Liver (tissue), 9 donors: Measurements from ENCODE around the gene USO1. TPM values are rescaled to one million over a fixed set of nuclear protein-coding genes. Genes with fewer than 3 reads are reported as not detected.

Experiments used
- DNase-seq: peaks from one replicate; pipeline ENCODE4 v3.0.0-alpha.2; 2017; ENCODE audit warnings: low spot score
- H3K27ac ChIP-seq, 2 donors: one replicate each; pipeline ENCODE4 v1.7.0; 2013; ENCODE audit warnings: inconsistent platforms in 2 of 2, low read length in 2 of 2, control low read depth in 1 of 2, low read depth in 1 of 2, mild to moderate bottlenecking in 1 of 2
- H3K27me3 ChIP-seq, 4 donors: one replicate each; pipeline versions ENCODE4 v1.6.1 to v1.7.0; 2013; ENCODE audit warnings: low read length in 3 of 4, inconsistent platforms in 1 of 4, mild to moderate bottlenecking in 1 of 4, moderate library complexity in 1 of 4; ENCODE audit not compliant: control insufficient read depth in 4 of 4, insufficient read depth in 4 of 4
- H3K36me3 ChIP-seq, 4 donors: one replicate each; pipeline versions ENCODE4 v1.6.1 to v1.7.0; 2013; ENCODE audit warnings: low read length in 3 of 4, mild to moderate bottlenecking in 3 of 4, low read depth in 1 of 4, moderate library complexity in 1 of 4; ENCODE audit not compliant: control insufficient read depth in 4 of 4, insufficient read depth in 3 of 4
- H3K4me1 ChIP-seq, 4 donors: one replicate each; pipeline versions ENCODE4 v1.6.1 to v1.7.0; 2013; ENCODE audit warnings: low read length in 3 of 4, mild to moderate bottlenecking in 3 of 4, moderate library complexity in 1 of 4; ENCODE audit not compliant: control insufficient read depth in 4 of 4, insufficient read depth in 4 of 4
- H3K4me3 ChIP-seq, 3 donors: one replicate each; pipeline versions ENCODE4 v1.6.1 to v1.7.0; 2013; ENCODE audit warnings: low read length in 3 of 3, control low read depth in 1 of 3, low read depth in 1 of 3, mild to moderate bottlenecking in 1 of 3
- H3K9ac ChIP-seq, 2 donors: one replicate each; pipeline ENCODE4 v1.7.0; 2013; ENCODE audit warnings: low read length in 2 of 2, mild to moderate bottlenecking in 2 of 2, moderate library complexity in 2 of 2, control low read depth in 1 of 2, low read depth in 1 of 2
- H3K9me3 ChIP-seq, 4 donors: one replicate each; pipeline versions ENCODE4 v1.6.1 to v1.7.0; 2013; ENCODE audit warnings: low read length in 3 of 4; ENCODE audit not compliant: control insufficient read depth in 4 of 4
- EGR1 ChIP-seq, 2 donors: IDR thresholded peaks; 2 replicates each; pipeline ENCODE4 v1.6.1; 2016 to 2018; ENCODE audit warnings: antibody characterized with exemption in 2 of 2, low read depth in 2 of 2
- HNF4A ChIP-seq, 2 donors: conservative IDR thresholded peaks; 2 replicates each; pipeline ENCODE4 v1.6.1; 2016; ENCODE audit warnings: antibody characterized with exemption in 2 of 2, mild to moderate bottlenecking in 2 of 2
- HNF4G ChIP-seq: IDR thresholded peaks from 2 replicates; pipeline ENCODE4 v1.6.1; 2016; ENCODE audit warnings: antibody characterized with exemption
- JUND ChIP-seq, 2 donors: IDR thresholded peaks; 2 replicates each; pipeline ENCODE4 v1.6.1; 2016; ENCODE audit warnings: antibody characterized with exemption in 2 of 2
- MAX ChIP-seq: IDR thresholded peaks from 2 replicates; pipeline ENCODE4 v1.6.1; 2016; ENCODE audit warnings: antibody characterized with exemption
- NR2F2 ChIP-seq: IDR thresholded peaks from 2 replicates; pipeline ENCODE4 v1.6.1; 2016; ENCODE audit warnings: antibody characterized with exemption
- RXRA ChIP-seq, 2 donors: IDR thresholded peaks; 2 replicates each; pipeline ENCODE4 v1.6.1; 2017 to 2018; ENCODE audit warnings: antibody characterized with exemption in 2 of 2, mild to moderate bottlenecking in 1 of 2
- SP1 ChIP-seq: IDR thresholded peaks from 2 replicates; pipeline ENCODE4 v1.6.1; 2018; ENCODE audit warnings: antibody characterized with exemption, mild to moderate bottlenecking
- YY1 ChIP-seq: IDR thresholded peaks from 2 replicates; pipeline ENCODE4 v1.6.1; 2016; ENCODE audit warnings: antibody characterized with exemption, mild to moderate bottlenecking
- ZBTB33 ChIP-seq: IDR thresholded peaks from 2 replicates; pipeline ENCODE4 v1.6.1; 2016; ENCODE audit warnings: antibody characterized with exemption
- WGBS: extraction: QIAGEN DNeasy Blood & Tissue Kit; methylation state at CpG from one replicate; pipeline ENCODE4 v1.1.7; 2013; 5-methylcytosine and 5-hydroxymethylcytosine counted together
- polyA plus RNA-seq, 2 donors: library from polyadenylated mRNA; stranded (reverse) in 1 of 2; unstranded in 1 of 2; fragments of 200-250 nt in 1 of 2; fragments of >200 nt in 1 of 2; fragmentation: Nextera tagmentation in 1 of 2; extraction: Ambion mirVana in 1 of 2; gene quantifications; one replicate each; pipeline versions ENCODE4 v1.2.1 to v1.2.3, GENCODE V29; 2013 to 2015
- total RNA-seq, 2 donors: library from RNA; depleted of rRNA; stranded (reverse); fragments of >200 nt; gene quantifications; one replicate each; pipeline ENCODE4 v1.2.3, GENCODE V29; 2014
- TF ChIP-seq, protein P1 (sequence below): fragments of 150-350 bp; IDR thresholded peaks from 2 replicates; pipeline ENCODE4 v1.5.1; 2017; ENCODE audit warnings: improper control_type of control experiment, low read depth, low read length; ENCODE audit not compliant: missing input control
- TF ChIP-seq, protein P2 (sequence below): IDR thresholded peaks from 2 replicates; pipeline ENCODE4 v1.6.1; 2016; ENCODE audit warnings: antibody characterized with exemption, mild to moderate bottlenecking
- donor health status: healthy.
- donor health status: healthy.
- donor health status: healthy.
- donor health status: healthy.
- donor health status: healthy.

USO1 gene
- total and polyA plus RNA-seq, 4 donors: 18.4 to 77.0 (median 39.5) TPM

GRCh38 chr4:75729836-75730235 lies 5.5 kb downstream of the USO1 start:
- Histone ChIP-seq H3K4me3 (no peak overlapping the region), H3K36me3 (no peaks in the 10 kb centered on the region), H3K9me3 (no peaks in the 10 kb centered on the region), H3K27me3 (no peaks in the 10 kb centered on the region), H3K27ac (no peak overlapping the region), H3K4me1 (peaks cover 5 to 18% (median 7%) of the 10 kb centered on the region in 4 donors), H3K9ac (no peak overlapping the region)
- DNase-seq: no peak
- 58% methylated on average over 3 of the region's 3 CpGs for WGBS
- TF ChIP-seq NR2F2: no peak
- TF ChIP-seq RXRA (IDR thresholded peaks at IDR 0.05): no peak
- no peak for TF ChIP-seq MAX

DNA sequence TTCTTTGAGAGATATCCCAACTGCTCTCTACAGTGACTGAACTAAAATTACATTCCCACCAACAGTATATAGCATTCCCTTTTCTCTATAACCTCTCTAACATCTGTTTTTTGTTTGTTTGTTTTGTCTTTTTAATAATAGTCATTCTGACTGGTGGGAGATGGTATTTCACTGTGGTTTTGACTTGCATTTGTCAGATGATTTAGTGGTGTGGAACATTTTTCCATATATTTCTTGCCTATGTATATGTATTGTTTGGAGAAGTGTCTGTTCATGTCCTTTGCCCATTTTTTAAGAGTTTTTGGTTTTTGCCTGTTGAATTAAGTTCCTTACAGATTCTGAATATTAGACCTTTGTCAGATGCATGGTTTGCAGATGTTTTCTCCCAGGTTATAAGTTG lies 9.0 kb downstream of the USO1 start:
- DNase-seq: no peak
- Histone ChIP-seq H3K27me3 (no peaks in the 10 kb centered on the region), H3K4me1 (peaks cover 0 to 11% (median 5%) of the 10 kb centered on the region in 4 donors), H3K9ac (no peak overlapping the region), H3K4me3 (no peak overlapping the region), H3K36me3 (no peaks in the 10 kb centered on the region), H3K27ac (no peak overlapping the region), H3K9me3 (no peaks in the 10 kb centered on the region)
- TF ChIP-seq ZBTB33: no peak
- TF ChIP-seq EGR1 (IDR thresholded peaks at IDR 0.05; ENCODE audit: low read depth in 2 of 2): no peak
- TF ChIP-seq RXRA (IDR thresholded peaks at IDR 0.05): no peak
- TF ChIP-seq SP1: no peak
- TF ChIP-seq, protein P1, sequence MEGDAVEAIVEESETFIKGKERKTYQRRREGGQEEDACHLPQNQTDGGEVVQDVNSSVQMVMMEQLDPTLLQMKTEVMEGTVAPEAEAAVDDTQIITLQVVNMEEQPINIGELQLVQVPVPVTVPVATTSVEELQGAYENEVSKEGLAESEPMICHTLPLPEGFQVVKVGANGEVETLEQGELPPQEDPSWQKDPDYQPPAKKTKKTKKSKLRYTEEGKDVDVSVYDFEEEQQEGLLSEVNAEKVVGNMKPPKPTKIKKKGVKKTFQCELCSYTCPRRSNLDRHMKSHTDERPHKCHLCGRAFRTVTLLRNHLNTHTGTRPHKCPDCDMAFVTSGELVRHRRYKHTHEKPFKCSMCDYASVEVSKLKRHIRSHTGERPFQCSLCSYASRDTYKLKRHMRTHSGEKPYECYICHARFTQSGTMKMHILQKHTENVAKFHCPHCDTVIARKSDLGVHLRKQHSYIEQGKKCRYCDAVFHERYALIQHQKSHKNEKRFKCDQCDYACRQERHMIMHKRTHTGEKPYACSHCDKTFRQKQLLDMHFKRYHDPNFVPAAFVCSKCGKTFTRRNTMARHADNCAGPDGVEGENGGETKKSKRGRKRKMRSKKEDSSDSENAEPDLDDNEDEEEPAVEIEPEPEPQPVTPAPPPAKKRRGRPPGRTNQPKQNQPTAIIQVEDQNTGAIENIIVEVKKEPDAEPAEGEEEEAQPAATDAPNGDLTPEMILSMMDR: no peak
- no peak for TF ChIP-seq HNF4G
- no peak for TF ChIP-seq HNF4A (conservative IDR thresholded peaks at IDR 0.05)
- TF ChIP-seq, protein P2, sequence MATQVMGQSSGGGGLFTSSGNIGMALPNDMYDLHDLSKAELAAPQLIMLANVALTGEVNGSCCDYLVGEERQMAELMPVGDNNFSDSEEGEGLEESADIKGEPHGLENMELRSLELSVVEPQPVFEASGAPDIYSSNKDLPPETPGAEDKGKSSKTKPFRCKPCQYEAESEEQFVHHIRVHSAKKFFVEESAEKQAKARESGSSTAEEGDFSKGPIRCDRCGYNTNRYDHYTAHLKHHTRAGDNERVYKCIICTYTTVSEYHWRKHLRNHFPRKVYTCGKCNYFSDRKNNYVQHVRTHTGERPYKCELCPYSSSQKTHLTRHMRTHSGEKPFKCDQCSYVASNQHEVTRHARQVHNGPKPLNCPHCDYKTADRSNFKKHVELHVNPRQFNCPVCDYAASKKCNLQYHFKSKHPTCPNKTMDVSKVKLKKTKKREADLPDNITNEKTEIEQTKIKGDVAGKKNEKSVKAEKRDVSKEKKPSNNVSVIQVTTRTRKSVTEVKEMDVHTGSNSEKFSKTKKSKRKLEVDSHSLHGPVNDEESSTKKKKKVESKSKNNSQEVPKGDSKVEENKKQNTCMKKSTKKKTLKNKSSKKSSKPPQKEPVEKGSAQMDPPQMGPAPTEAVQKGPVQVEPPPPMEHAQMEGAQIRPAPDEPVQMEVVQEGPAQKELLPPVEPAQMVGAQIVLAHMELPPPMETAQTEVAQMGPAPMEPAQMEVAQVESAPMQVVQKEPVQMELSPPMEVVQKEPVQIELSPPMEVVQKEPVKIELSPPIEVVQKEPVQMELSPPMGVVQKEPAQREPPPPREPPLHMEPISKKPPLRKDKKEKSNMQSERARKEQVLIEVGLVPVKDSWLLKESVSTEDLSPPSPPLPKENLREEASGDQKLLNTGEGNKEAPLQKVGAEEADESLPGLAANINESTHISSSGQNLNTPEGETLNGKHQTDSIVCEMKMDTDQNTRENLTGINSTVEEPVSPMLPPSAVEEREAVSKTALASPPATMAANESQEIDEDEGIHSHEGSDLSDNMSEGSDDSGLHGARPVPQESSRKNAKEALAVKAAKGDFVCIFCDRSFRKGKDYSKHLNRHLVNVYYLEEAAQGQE: no peak
- no peak for TF ChIP-seq NR2F2
- no peak for TF ChIP-seq YY1
- TF ChIP-seq JUND (IDR thresholded peaks at IDR 0.05): no peak
